ENCODE measurements around the gene PLEKHH3.

- no peak for TF ChIP-seq CTCF (IDR thresholded peaks at IDR 0.05)
- TF ChIP-seq EZH2 (IDR thresholded peaks at IDR 0.05) = no peak
These were observed 5.4 kb upstream of the PLEKHH3 start, which contains the start of gene CNTNAP1 for GRCh38 chr17:42681976-42682721.
